K562 (cell line): ENCODE measurements around the gene C2CD4B.

Experiments
- CEBPG ChIP-seq, 3 experiments: fragments of 200-800 bp in 1 of 3; sonication (Bioruptor generic) in 1 of 3; sonication (generic) in 1 of 3; formaldehyde crosslinking in 1 of 3; IDR thresholded peaks in 2 of 3; conservative IDR thresholded peaks in 1 of 3; 2 replicates each; pipeline versions ENCODE4 v1.6.1 to v1.8.0; 2016 to 2022; ENCODE audit warnings: missing compliant biosample characterization in 2 of 3, missing genetic modification characterization in 2 of 3, mild to moderate bottlenecking in 1 of 3, missing genetic modification reagents in 1 of 3
- CTCF ChIP-seq, 3 experiments: IDR thresholded peaks in 2 of 3; conservative IDR thresholded peaks in 1 of 3; 2 replicates each; pipeline ENCODE4 v1.5.1; 2011 to 2012; ENCODE audit warnings: low read length in 3 of 3, mild to moderate bottlenecking in 3 of 3, control low read depth in 2 of 3, improper control_type of control experiment in 1 of 3, inconsistent platforms in 1 of 3, low read depth in 1 of 3, mixed read lengths in 1 of 3, moderate library complexity in 1 of 3; ENCODE audit not compliant: insufficient read depth in 2 of 3
- FOXJ3 ChIP-seq: sonication (generic); formaldehyde crosslinking; IDR thresholded peaks from 2 replicates; pipeline ENCODE4 v1.4.0; 2020; ENCODE audit warnings: mild to moderate bottlenecking, missing genetic modification reagents
- GMEB1 ChIP-seq: fragments of 250-450 bp; sonication (Bioruptor Pico); IDR thresholded peaks from 2 replicates; pipeline ENCODE4 v1.4.0; 2020; ENCODE audit warnings: mild to moderate bottlenecking
- IRF2 ChIP-seq: sonication (generic); formaldehyde crosslinking; IDR thresholded peaks from 2 replicates; pipeline ENCODE4 v1.8.1; 2022; ENCODE audit warnings: mild to moderate bottlenecking, missing genetic modification reagents
- KLF1 ChIP-seq: fragments of 450-650 bp; IDR thresholded peaks from 2 replicates; pipeline ENCODE4 v1.6.1; 2016; ENCODE audit warnings: missing genetic modification characterization, missing compliant biosample characterization
- RFX5 ChIP-seq: IDR thresholded peaks from 2 replicates; pipeline ENCODE4 v1.6.1; 2011; ENCODE audit warnings: low read depth, mild to moderate bottlenecking, improper control_type of control experiment, low read length

- TF ChIP-seq GMEB1 (CRISPR knock-in tag), result no peak
- TF ChIP-seq IRF2 (CRISPR knock-in tag), result no peak
- no peak for TF ChIP-seq KLF1 (tag)
- TF ChIP-seq CTCF (IDR thresholded peaks at IDR 0.05 in 2 of 3, conservative IDR thresholded peaks at IDR 0.05 in 1 of 3; ENCODE audit: insufficient read depth in 2 of 3, low read depth in 1 of 3, low read length in 3 of 3), result no peak
- no peak for TF ChIP-seq CEBPG (CRISPR knock-in tag; IDR thresholded peaks at IDR 0.05)
- TF ChIP-seq CEBPG (tag; conservative IDR thresholded peaks at IDR 0.05 in 1 of 2, IDR thresholded peaks at IDR 0.05 in 1 of 2), result no peak
- no peak for TF ChIP-seq FOXJ3
- TF ChIP-seq RFX5, result no peak
Measured at GRCh38 chr15:62133141-62133540, 31.9 kb downstream of the C2CD4B start.
